Ovary (tissue), 9 donors: ENCODE data around the gene MYOG. TPM values are rescaled to one million over a fixed set of nuclear protein-coding genes. Genes with fewer than 3 reads are reported as not detected.

Experiments
- DNase-seq, 5 donors: peaks; one replicate each; pipeline ENCODE4 v3.0.0-alpha.2; 2019 to 2020
- H3K27ac ChIP-seq, 2 donors: fragments of 200-600 bp; one replicate each; pipeline versions ENCODE4 v1.5.1 to v1.8.0; 2019 to 2022
- H3K27me3 ChIP-seq: fragments of 200-600 bp; one replicate; pipeline ENCODE4 v1.8.0; 2022
- H3K36me3 ChIP-seq: fragments of 200-600 bp; sonication (generic); one replicate; pipeline ENCODE4 v1.5.1; 2019
- H3K4me1 ChIP-seq: one replicate; pipeline ENCODE4 v1.8.1; 2013; ENCODE audit warnings: mild to moderate bottlenecking, moderate library complexity; ENCODE audit not compliant: insufficient read depth
- H3K4me3 ChIP-seq: fragments of 200-600 bp; sonication (generic); one replicate; pipeline ENCODE4 v1.5.1; 2017
- H3K9me3 ChIP-seq, 2 donors: fragments of 200-600 bp in 1 of 2; sonication (generic) in 1 of 2; one replicate each; pipeline versions ENCODE4 v1.5.1 to v1.8.1; 2013 to 2019; ENCODE audit warnings: mild to moderate bottlenecking in 1 of 2, moderate library complexity in 1 of 2
- EP300 ChIP-seq: sonication (generic); formaldehyde crosslinking; IDR thresholded peaks from one replicate; pipeline ENCODE4 v1.6.1; 2017; ENCODE audit warnings: antibody characterized with exemption
- POLR2A ChIP-seq: fragments of 450-650 bp; IDR thresholded peaks from one replicate; pipeline ENCODE4 v1.6.1; 2017; ENCODE audit warnings: antibody characterized with exemption, mild to moderate bottlenecking, moderate library complexity
- WGBS, 3 donors: extraction: QIAGEN DNeasy Blood & Tissue Kit in 1 of 3; methylation state at CpG; one replicate each; pipeline versions ENCODE4 v1.1.5 to v1.1.7; 2013 to 2017; 5-methylcytosine and 5-hydroxymethylcytosine counted together
- intact Hi-C, 4 donors: fragments of 100-400 bp; cut with DNase I; formaldehyde crosslinking; loops; one replicate each; pipeline versions ENCODE4 v1.11.0 to v1.15.1; 2022 to 2023
- polyA plus RNA-seq, 2 donors: library from polyadenylated mRNA; stranded (reverse); fragments of 200-250 nt in 1 of 2; fragments of 350-450 nt in 1 of 2; fragmentation: Illumina TruSeq in 1 of 2; extraction: RNeasy Lipid Tissue Mini Kit (QIAGEN cat#74804) in 1 of 2; gene quantifications; one replicate each; pipeline ENCODE4 v1.2.3, GENCODE V29; 2013 to 2014
- total RNA-seq, 7 donors: library from RNA; depleted of rRNA in 2 of 7; stranded (reverse); fragments of >200 nt in 2 of 7; fragmentation: NEBNext Ultra II Directional in 3 of 7; extraction: Animal tissue kit (Norgen Biotek cat#: 25700) in 3 of 7; gene quantifications; one replicate each; pipeline versions ENCODE4 v1.1.0 to v1.2.4, GENCODE V29; 2016 to 2023
- TF ChIP-seq, protein P1 (sequence below), 3 donors: fragments of 450-650 bp in 2 of 3; fragments of 200-600 bp in 1 of 3; IDR thresholded peaks; one replicate each; pipeline versions ENCODE4 v1.5.1 to v1.8.0; 2016 to 2022; ENCODE audit warnings: antibody characterized with exemption in 3 of 3, mild to moderate bottlenecking in 1 of 3
- donor health status: DM: no; HTN: no; CAD: no; lungs with moderate emphysema.
- donor health status: DM: no; HTN: no; CAD: no.
- donor health status: Bipolar disorder and iron deficiency.
- donor health status: DM: yes; HTN: yes; CAD: no.
- donor health status: DM: no; HTN: no; CAD: no.
- donor health status: DM: yes; HTN: yes; CAD: no.

The MYOG gene
- total and polyA plus RNA-seq, 9 donors, result not detected

GRCh38 chr1:203045336-203045735, 40.5 kb downstream of the MYOG start:
- 92 to 96% (median 93%) methylated on average over 17 of the region's 17 CpGs for WGBS, 3 donors
- intact Hi-C loops, result no loop called here
- DNase-seq, result no peak
- Histone ChIP-seq H3K9me3 (no peaks in the 10 kb centered on the region), H3K27ac (no peak overlapping the region), H3K27me3 (no peaks in the 10 kb centered on the region), H3K4me3 (no peak overlapping the region), H3K4me1 (peaks cover 2% of the 10 kb centered on the region), H3K36me3 (no peaks in the 10 kb centered on the region)
- TF ChIP-seq, protein P1, sequence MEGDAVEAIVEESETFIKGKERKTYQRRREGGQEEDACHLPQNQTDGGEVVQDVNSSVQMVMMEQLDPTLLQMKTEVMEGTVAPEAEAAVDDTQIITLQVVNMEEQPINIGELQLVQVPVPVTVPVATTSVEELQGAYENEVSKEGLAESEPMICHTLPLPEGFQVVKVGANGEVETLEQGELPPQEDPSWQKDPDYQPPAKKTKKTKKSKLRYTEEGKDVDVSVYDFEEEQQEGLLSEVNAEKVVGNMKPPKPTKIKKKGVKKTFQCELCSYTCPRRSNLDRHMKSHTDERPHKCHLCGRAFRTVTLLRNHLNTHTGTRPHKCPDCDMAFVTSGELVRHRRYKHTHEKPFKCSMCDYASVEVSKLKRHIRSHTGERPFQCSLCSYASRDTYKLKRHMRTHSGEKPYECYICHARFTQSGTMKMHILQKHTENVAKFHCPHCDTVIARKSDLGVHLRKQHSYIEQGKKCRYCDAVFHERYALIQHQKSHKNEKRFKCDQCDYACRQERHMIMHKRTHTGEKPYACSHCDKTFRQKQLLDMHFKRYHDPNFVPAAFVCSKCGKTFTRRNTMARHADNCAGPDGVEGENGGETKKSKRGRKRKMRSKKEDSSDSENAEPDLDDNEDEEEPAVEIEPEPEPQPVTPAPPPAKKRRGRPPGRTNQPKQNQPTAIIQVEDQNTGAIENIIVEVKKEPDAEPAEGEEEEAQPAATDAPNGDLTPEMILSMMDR (IDR thresholded peaks at IDR 0.05), result no peak

- no peak overlapping the region for H3K27ac ChIP-seq
- H3K4me1 ChIP-seq, result peaks cover 2% of the 10 kb centered on the region
- TF ChIP-seq, protein P1 (IDR thresholded peaks at IDR 0.05), result no peak
- TF ChIP-seq POLR2A, result no peak
- TF ChIP-seq EP300, result no peak
- intact Hi-C loops, result loop anchor here in 1 of 4 donors (5.0 kb wide), 1 partner anchor 173 kb away; no protein-coding TSS in a partner anchor
- H3K9me3 ChIP-seq, result no peaks in the 10 kb centered on the region
- no peak overlapping the region for H3K4me3 ChIP-seq
- H3K27me3 ChIP-seq, result no peaks in the 10 kb centered on the region
- 88 to 96% (median 95%) methylated on average over 7 of the region's 7 CpGs for WGBS, 3 donors
- no peaks in the 10 kb centered on the region for H3K36me3 ChIP-seq
- no peak for DNase-seq
Measured at GRCh38 chr1:203044546-203045250, 41.1 kb downstream of the MYOG start.

DNA sequence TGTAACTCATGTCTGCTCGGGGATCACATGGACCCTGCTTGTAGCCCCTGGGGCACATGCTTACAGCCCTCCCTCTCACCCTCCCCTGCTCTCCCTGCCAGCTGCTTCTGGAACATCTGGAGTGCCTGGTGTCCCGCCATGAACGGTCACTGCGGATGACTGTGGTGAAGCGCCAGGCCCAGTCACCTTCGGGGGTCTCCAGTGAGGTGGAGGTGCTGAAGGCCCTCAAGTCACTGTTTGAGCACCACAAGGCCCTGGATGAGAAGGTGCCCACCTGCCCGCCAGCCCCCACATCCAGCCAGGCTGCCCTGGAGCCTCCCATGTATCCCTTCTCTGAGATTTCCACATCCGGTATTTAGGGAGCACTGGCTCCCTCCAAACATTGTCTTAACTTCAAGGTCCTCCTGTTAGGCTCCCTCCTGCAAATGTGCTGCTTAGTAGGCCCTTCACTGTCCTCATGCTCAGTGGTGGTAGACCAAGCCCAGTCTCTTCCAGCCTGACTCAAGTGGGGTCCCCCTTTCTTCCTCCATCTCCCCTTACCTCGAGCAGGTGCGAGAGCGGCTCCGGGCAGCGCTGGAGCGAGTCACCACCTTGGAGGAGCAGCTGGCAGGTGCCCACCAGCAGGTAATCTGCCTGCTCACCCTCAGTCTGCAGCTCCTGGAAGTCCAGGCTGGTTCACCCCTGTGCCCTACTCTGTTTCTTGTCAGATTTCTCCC, 41.8 kb downstream of the MYOG start:
- no peak for DNase-seq
- peaks cover 2% of the 10 kb centered on the region for H3K4me1 ChIP-seq
- no peak overlapping the region for H3K4me3 ChIP-seq
- no peaks in the 10 kb centered on the region for H3K27me3 ChIP-seq
- intact Hi-C loops, result loop anchor here in 1 of 4 donors (5.0 kb wide), 1 partner anchor 173 kb away; no protein-coding TSS in a partner anchor
- TF ChIP-seq, protein P1 (IDR thresholded peaks at IDR 0.05), result no peak
- H3K27ac ChIP-seq, result no peak overlapping the region
- H3K9me3 ChIP-seq, result no peaks in the 10 kb centered on the region
- no peaks in the 10 kb centered on the region for H3K36me3 ChIP-seq
- 93 to 96% (median 95%) methylated on average over 14 of the region's 14 CpGs for WGBS, 3 donors

DNA sequence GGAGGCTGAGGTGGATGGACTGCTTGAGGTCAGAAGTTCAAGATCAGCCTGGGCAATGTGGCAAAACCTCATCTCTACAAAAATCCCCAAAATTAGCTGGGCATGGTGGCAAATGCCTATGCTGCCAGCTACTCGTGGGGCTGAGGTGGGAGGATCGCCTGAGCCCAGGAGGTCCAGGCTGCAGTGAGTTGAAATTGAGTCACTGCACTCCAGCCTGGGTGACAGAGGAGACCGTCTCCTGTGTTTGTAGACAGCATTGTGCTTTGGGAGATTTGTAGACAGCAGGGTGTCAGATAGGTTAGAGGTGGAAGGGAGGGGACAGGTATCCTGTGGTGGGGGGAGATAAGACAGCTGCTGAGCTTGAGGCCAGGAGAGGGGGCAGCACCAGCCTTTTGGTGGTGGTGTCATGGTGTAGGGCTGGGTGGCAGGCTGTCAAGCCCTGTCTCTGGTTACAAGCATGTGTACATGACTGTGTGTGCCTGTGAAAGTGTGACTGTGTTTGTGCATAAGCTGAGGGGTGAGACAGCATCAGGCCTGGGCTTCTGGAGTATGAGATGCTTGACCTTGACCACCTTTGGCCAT, 44.4 kb downstream of the MYOG start:
- DNase-seq, result no peak
- WGBS, 3 donors, result 79 to 90% (median 82%) methylated on average over 3 of the region's 3 CpGs
- H3K27ac ChIP-seq, result no peak overlapping the region
- H3K9me3 ChIP-seq, result no peaks in the 10 kb centered on the region
- TF ChIP-seq, protein P1 (IDR thresholded peaks at IDR 0.05), result no peak
- no peak for TF ChIP-seq EP300
- no peak for TF ChIP-seq POLR2A
- intact Hi-C loops, result loop anchor here in 1 of 4 donors (5.0 kb wide), 1 partner anchor 176 kb away; no protein-coding TSS in a partner anchor
- no peaks in the 10 kb centered on the region for H3K27me3 ChIP-seq
- H3K4me3 ChIP-seq, result no peak overlapping the region
- no peaks in the 10 kb centered on the region for H3K36me3 ChIP-seq
- H3K4me1 ChIP-seq, result no peaks in the 10 kb centered on the region
